ENCODE measurements around the gene FANCC. TPM values are rescaled to one million over a fixed set of nuclear protein-coding genes. Genes with fewer than 3 reads are reported as not detected.

The FANCC gene
- total RNA-seq, 4 donors from 2014 or later: 7.7 to 27.8 (median 9.0) TPM

DNA sequence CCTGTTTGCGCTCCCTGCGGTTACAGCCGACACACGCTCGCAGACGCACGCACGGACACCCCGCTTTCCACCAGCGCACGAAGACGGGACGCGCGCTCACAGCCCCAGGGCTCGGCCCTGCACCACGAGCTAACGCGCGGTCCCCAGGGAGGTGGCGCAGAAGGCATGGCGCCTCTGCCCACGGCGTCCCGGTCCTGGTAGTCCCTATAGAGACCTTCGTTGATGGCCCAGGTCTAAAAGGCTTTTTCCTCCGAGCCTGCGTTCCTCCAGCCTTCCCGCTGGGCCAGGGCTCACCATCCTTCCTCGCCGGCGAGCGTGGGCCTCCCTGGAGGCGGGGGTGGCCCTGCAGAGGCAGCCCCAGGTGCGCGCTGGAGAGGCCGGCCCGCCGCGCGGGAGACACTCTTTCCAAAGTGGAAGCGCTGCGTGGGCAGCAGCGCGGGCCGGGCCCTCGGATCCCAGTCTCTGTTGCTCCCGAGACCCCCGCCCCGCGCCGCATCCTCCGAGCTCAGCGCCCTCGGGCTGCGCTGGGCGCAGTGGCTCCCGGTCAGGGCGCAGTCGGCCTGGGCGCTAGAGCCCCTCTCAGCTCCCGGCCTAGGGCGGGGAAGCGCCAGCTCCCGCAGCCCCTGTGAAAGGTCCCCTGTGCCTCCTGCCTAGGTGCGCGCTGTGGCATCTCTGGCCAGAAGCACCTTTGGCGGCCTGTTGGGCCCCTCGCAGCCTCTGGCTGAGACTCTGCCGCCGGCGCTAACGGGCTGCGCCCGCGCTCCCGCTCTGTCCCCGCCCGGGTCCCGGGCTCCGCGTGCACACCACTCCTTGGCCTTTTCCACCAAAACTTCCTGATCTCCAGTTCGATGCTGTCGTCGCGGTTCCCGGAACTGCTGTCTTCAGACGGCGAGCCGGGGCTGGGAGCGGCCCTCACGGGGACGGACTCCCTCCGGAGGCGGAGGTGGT is 31.9 kb upstream of the FANCC start:
- H3K4me3 ChIP-seq: peak overlapping the region; percentile 50
- peaks cover 34% of the 10 kb centered on the region for H3K27me3 ChIP-seq
- no peak for DNase-seq (ENCODE audit: low spot score in 2 of 2)
- H3K27ac ChIP-seq: no peak overlapping the region
- no peaks in the 10 kb centered on the region for H3K36me3 ChIP-seq
- TF ChIP-seq POLR2A (IDR thresholded peaks at IDR 0.05): no peak
- TF ChIP-seq EP300 (IDR thresholded peaks at IDR 0.05): no peak
- TF ChIP-seq POLR2AphosphoS5 (IDR thresholded peaks at IDR 0.05): no peak
- TF ChIP-seq, protein P1, sequence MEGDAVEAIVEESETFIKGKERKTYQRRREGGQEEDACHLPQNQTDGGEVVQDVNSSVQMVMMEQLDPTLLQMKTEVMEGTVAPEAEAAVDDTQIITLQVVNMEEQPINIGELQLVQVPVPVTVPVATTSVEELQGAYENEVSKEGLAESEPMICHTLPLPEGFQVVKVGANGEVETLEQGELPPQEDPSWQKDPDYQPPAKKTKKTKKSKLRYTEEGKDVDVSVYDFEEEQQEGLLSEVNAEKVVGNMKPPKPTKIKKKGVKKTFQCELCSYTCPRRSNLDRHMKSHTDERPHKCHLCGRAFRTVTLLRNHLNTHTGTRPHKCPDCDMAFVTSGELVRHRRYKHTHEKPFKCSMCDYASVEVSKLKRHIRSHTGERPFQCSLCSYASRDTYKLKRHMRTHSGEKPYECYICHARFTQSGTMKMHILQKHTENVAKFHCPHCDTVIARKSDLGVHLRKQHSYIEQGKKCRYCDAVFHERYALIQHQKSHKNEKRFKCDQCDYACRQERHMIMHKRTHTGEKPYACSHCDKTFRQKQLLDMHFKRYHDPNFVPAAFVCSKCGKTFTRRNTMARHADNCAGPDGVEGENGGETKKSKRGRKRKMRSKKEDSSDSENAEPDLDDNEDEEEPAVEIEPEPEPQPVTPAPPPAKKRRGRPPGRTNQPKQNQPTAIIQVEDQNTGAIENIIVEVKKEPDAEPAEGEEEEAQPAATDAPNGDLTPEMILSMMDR (IDR thresholded peaks at IDR 0.05): no peak
- WGBS: 9% methylated on average over 52 of the region's 95 CpGs
- H3K4me1 ChIP-seq: peaks cover 13% of the 10 kb centered on the region
- H3K9me3 ChIP-seq: no peaks in the 10 kb centered on the region

DNA sequence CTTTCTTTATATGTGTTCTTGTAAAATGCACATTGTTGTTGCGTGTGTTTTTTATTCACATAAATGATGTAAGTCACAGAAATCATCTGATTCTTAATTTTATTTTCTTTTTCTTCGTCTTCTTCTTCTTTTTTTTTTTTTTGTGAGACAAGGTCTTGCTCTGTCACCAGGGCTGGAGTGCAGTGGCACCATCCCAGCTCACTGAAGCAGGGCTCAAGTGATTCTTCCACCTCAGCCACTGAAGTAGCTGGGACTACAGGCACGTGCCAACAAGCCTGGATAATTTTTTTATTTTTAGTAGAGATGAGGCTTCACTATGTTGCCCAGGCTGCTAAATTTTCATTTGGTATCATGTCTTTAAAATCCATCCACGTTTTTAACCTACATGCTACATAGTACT is 28.5 kb upstream of the FANCC start:
- WGBS: 77% methylated on average over 4 of the region's 4 CpGs
- no peaks in the 10 kb centered on the region for H3K9me3 ChIP-seq
- peaks cover 34% of the 10 kb centered on the region for H3K27me3 ChIP-seq
- H3K27ac ChIP-seq: no peak overlapping the region
- H3K4me1 ChIP-seq: peaks cover 13% of the 10 kb centered on the region
- H3K36me3 ChIP-seq: no peaks in the 10 kb centered on the region
- TF ChIP-seq POLR2A (IDR thresholded peaks at IDR 0.05) (no peak), POLR2AphosphoS5 (IDR thresholded peaks at IDR 0.05) (no peak), EP300 (IDR thresholded peaks at IDR 0.05) (no peak)
- TF ChIP-seq, protein P1 (IDR thresholded peaks at IDR 0.05): no peak
- DNase-seq (ENCODE audit: low spot score in 2 of 2): no peak
- H3K4me3 ChIP-seq: no peak overlapping the region

DNA sequence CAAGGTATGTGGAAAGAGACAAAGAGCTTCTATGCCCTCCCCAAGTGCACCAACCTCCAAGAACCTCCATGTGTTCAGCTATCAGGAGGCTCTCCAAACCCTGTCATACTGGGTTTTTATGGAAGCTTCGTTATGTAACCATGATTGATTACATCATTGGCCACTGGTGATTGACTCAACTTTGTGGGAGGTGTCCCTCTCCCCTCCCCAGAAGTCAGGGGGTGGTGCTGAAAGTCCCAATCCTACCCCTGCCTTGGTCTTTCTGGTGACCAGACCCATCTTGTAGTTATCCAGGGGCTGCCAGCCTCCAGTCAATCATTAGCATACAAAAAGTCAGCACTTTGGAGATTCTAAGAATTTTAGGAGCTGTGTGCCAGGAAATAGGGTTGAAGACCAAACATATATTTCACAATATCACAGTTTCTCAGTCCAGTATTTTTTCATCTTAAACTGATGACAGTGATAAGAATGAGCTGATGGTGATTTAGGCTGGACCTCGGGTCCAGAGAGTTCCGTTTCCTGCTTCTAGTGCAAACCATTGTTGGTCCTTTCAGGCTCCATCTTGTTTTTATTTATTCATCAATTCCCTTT is 27.3 kb upstream of the FANCC start:
- peaks cover 11% of the 10 kb centered on the region for H3K4me1 ChIP-seq
- no peak overlapping the region for H3K4me3 ChIP-seq
- H3K36me3 ChIP-seq: no peaks in the 10 kb centered on the region
- H3K27me3 ChIP-seq: peaks cover 26% of the 10 kb centered on the region
- no peak for TF ChIP-seq EP300 (IDR thresholded peaks at IDR 0.05)
- no peak for TF ChIP-seq POLR2AphosphoS5 (IDR thresholded peaks at IDR 0.05)
- TF ChIP-seq POLR2A (IDR thresholded peaks at IDR 0.05): no peak
- no peak overlapping the region for H3K27ac ChIP-seq
- WGBS: 79% methylated on average over 3 of the region's 3 CpGs
- DNase-seq (ENCODE audit: low spot score in 2 of 2): no peak
- no peaks in the 10 kb centered on the region for H3K9me3 ChIP-seq

DNA sequence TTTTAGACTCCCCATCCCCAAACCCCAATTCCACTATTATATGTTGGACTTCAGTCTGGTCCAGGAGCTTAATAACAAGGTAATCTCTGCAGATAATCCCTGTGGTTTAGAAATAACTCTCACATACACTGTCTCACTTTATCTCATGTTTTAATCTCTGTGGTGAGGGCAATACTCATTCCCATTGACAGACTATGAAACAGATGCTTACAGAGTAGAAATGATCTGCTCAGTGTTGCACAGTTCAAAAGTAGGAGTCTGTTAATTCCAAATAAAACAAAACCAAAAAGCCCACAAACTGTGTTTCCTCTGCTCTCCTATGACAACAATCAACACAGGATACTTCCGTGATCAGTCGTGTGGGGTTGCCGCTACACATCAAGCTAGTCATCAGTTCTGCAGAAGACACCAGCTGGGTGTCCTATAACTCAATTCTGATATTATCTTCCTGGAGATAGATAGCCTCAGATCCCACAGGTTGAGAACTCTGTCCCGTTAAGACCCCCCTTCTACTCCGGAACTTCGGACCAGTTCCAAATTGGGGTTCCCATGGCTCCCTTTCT is 26.3 kb upstream of the FANCC start:
- 92% methylated on average over 6 of the region's 6 CpGs for WGBS
- DNase-seq (ENCODE audit: low spot score in 2 of 2): no peak
- Histone ChIP-seq H3K9me3 (no peaks in the 10 kb centered on the region), H3K4me3 (no peak overlapping the region), H3K27me3 (peaks cover 15% of the 10 kb centered on the region), H3K36me3 (no peaks in the 10 kb centered on the region), H3K27ac (no peak overlapping the region), H3K4me1 (peaks cover under 1% of the 10 kb centered on the region)
- TF ChIP-seq POLR2A (IDR thresholded peaks at IDR 0.05): no peak

DNA sequence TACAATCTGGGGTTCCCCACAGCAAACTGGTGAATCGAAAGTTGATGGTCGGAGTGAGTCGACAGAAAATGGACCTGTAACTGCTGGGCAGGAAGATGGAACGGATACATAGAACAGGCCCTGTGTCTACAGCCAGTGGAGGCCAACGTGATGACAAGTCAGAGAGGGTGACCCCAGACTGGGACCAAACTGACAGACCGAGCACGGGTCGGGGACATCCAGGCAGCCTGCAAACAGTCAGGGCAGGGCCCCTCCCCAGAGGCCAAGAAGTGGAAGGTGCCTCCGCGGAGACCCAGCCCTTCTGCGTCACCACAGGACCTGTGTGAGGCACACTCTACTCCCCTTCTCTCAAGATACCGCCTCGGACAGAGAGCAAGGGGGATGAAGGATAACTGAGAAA is 25.1 kb upstream of the FANCC start:
- Histone ChIP-seq H3K27me3 (peaks cover 5% of the 10 kb centered on the region), H3K27ac (no peak overlapping the region), H3K4me3 (no peak overlapping the region), H3K36me3 (no peaks in the 10 kb centered on the region), H3K9me3 (no peaks in the 10 kb centered on the region), H3K4me1 (no peaks in the 10 kb centered on the region)
- TF ChIP-seq POLR2A (IDR thresholded peaks at IDR 0.05): no peak
- no peak for TF ChIP-seq POLR2AphosphoS5 (IDR thresholded peaks at IDR 0.05)
- TF ChIP-seq EP300 (IDR thresholded peaks at IDR 0.05): no peak
- TF ChIP-seq, protein P1 (IDR thresholded peaks at IDR 0.05): no peak
- WGBS: 93% methylated on average over 13 of the region's 13 CpGs
- DNase-seq (ENCODE audit: low spot score in 2 of 2): no peak
